ENCODE data around the gene ZNF593.

ZNF593 gene

GRCh38 chr1:26153966-26154532 is 15.7 kb upstream of the ZNF593 start:
- no peak for DNase-seq

GRCh38 chr1:26154750-26155149 is 15.0 kb upstream of the ZNF593 start:
- DNase-seq = no peak

- DNase-seq = no peak
Observed at GRCh38 chr1:26155370-26156284, 14.1 kb upstream of the ZNF593 start.

GRCh38 chr1:26156285-26157038 is 13.2 kb upstream of the ZNF593 start:
- DNase-seq = peak; percentile 48

- no peak for DNase-seq
Observed at GRCh38 chr1:26158271-26158907, 11.3 kb upstream of the ZNF593 start.

- DNase-seq = no peak
Observed at GRCh38 chr1:26158908-26159742, 10.6 kb upstream of the ZNF593 start, which contains the start of gene FAM110D. TSS of gene FAM110D (plus strand) at chr1:26159079. CDS start at chr1:26161292, 2,213 bp downstream.

- DNase-seq = no peak
Observed at GRCh38 chr1:26159743-26160039, 10.0 kb upstream of the ZNF593 start.

GRCh38 chr1:26160527-26161414 is 8.9 kb upstream of the ZNF593 start:
- peak; percentile 63 for DNase-seq

GRCh38 chr1:26161415-26162219 is 8.1 kb upstream of the ZNF593 start:
- peak; percentile 86 for DNase-seq

- peak; percentile 41 for DNase-seq
Observed at GRCh38 chr1:26162220-26162709, 7.4 kb upstream of the ZNF593 start.

GRCh38 chr1:26163684-26164035 is 6.0 kb upstream of the ZNF593 start:
- no peak for DNase-seq

- DNase-seq = peak; percentile 63
Observed at GRCh38 chr1:26164036-26164860, 5.5 kb upstream of the ZNF593 start.

- no peak for DNase-seq
Observed at GRCh38 chr1:26164861-26165842, 4.6 kb upstream of the ZNF593 start.

GRCh38 chr1:26166719-26167281 is 2.9 kb upstream of the ZNF593 start:
- no peak for DNase-seq

GRCh38 chr1:26168410-26169197 is 1.1 kb upstream of the ZNF593 start, which contains the start of gene C1orf232:
TSS of gene C1orf232 (minus strand) at chr1:26168963. CDS start at chr1:26168499, 464 bp downstream.
- DNase-seq = no peak

- no peak for DNase-seq
Observed at GRCh38 chr1:26169198-26169554, 532 bp upstream of the ZNF593 start.

- DNase-seq = no peak
Observed at GRCh38 chr1:26170472-26170821, 739 bp downstream of the ZNF593 start.
